NB4 (cell line): ENCODE results near the gene LCN2.

Source experiments
- CTCF ChIP-seq: IDR thresholded peaks from one replicate; pipeline ENCODE4 v1.5.1; 2012; ENCODE audit warnings: low read depth, low read length
- MAX ChIP-seq: IDR thresholded peaks from 2 replicates; pipeline ENCODE4 v1.6.1; 2011; ENCODE audit warnings: low read depth, low read length
- MYC ChIP-seq: IDR thresholded peaks from 2 replicates; pipeline ENCODE4 v1.6.1; 2011; ENCODE audit warnings: low read depth, low read length
- POLR2A ChIP-seq: IDR thresholded peaks from 2 replicates; pipeline ENCODE4 v1.6.1; 2011; ENCODE audit warnings: mild to moderate bottlenecking; ENCODE audit not compliant: insufficient read length; ENCODE audit errors: extremely low read depth

- TF ChIP-seq CTCF, result no peak
- TF ChIP-seq MYC, result no peak
- TF ChIP-seq POLR2A, result no peak
- no peak for TF ChIP-seq MAX
Measured at GRCh38 chr9:128122809-128123175, 26.5 kb upstream of the LCN2 start.
